GM18499 (cell line): ENCODE measurements around the gene GRK4.
"Not testable (repeated sequence)": the region's sequence is repeated elsewhere in the genome, so short reads cannot be mapped to it uniquely, and the experiment has no call there.

ENCODE experiments used
- ATAC-seq: cut with Tn5 transposase; IDR thresholded peaks from one replicate; pipeline ENCODE4 v1.9.1; 2021; ENCODE audit warnings: moderate number of reproducible peaks; ENCODE audit not compliant: insufficient read depth, unreplicated experiment

GRK4 gene

GRCh38 chr4:2940267-2941137 lies 22.9 kb upstream of the GRK4 start:
- no peak for ATAC-seq

- no peak for ATAC-seq
These were observed 22.0 kb upstream of the GRK4 start for GRCh38 chr4:2941138-2942036.

GRCh38 chr4:2942037-2942531 lies 21.3 kb upstream of the GRK4 start:
- ATAC-seq: no peak

- ATAC-seq: no peak
These were observed 20.6 kb upstream of the GRK4 start for GRCh38 chr4:2942532-2943363.

GRCh38 chr4:2943364-2944090 lies 19.8 kb upstream of the GRK4 start:
- no peak for ATAC-seq

GRCh38 chr4:2944091-2944482 lies 19.3 kb upstream of the GRK4 start:
- ATAC-seq: no peak

GRCh38 chr4:2944586-2945526 lies 18.5 kb upstream of the GRK4 start:
- no peak for ATAC-seq

GRCh38 chr4:2945619-2946604 lies 17.5 kb upstream of the GRK4 start:
- ATAC-seq: not testable (repeated sequence)

- no peak for ATAC-seq
These were observed 16.4 kb upstream of the GRK4 start for GRCh38 chr4:2946812-2947600.

- ATAC-seq: no peak
These were observed 15.4 kb upstream of the GRK4 start for GRCh38 chr4:2947926-2948325.

- ATAC-seq: no peak
These were observed 14.2 kb upstream of the GRK4 start for GRCh38 chr4:2948895-2949781.

- no peak for ATAC-seq
These were observed 13.6 kb upstream of the GRK4 start for GRCh38 chr4:2949782-2950125.

- ATAC-seq: no peak
These were observed 13.0 kb upstream of the GRK4 start for GRCh38 chr4:2950221-2950989.

- ATAC-seq: no peak
These were observed 9.9 kb upstream of the GRK4 start for GRCh38 chr4:2953496-2953895.
